Pancreas (tissue), 10 donors: Measurements from ENCODE around the gene PRR20G. TPM values are rescaled to one million over a fixed set of nuclear protein-coding genes. Genes with fewer than 3 reads are reported as not detected.
A peak's percentile ranks its signal among the peaks of the same experiment; 100 is the strongest.

Source experiments
- ATAC-seq, 4 donors: fragments of 200-7000 bp; cut with Tn5 transposase; one replicate each; pipeline versions ENCODE4 v1.8.0 to v1.9.1; 2020; ENCODE audit warnings: mild to moderate bottlenecking in 4 of 4, moderate library complexity in 4 of 4
- DNase-seq, 6 donors: peaks; one replicate each; pipeline ENCODE4 v3.0.0-alpha.2; 2020
- FAIRE-seq: peaks from 2 replicates; lab custom pipeline; 2012; peaks lifted over from hg19 to GRCh38; lab: Jason Lieb, UNC
- H3K27ac ChIP-seq, 4 donors: fragments of 200-600 bp; sonication (generic); 1 replicate in 3 of 4; 2 replicates in 1 of 4; pipeline versions ENCODE4 v1.5.0 to v1.8.0; 2020
- H3K27me3 ChIP-seq, 4 donors: fragments of 200-600 bp; one replicate each; pipeline ENCODE4 v1.8.0; 2021
- H3K36me3 ChIP-seq, 3 donors: fragments of 200-600 bp; sonication (generic) in 1 of 3; one replicate each; pipeline versions ENCODE4 v1.5.0 to v1.8.0; 2020 to 2021
- H3K4me1 ChIP-seq, 3 donors: fragments of 200-600 bp; one replicate each; pipeline ENCODE4 v1.8.0; 2021
- H3K4me3 ChIP-seq, 4 donors: fragments of 200-600 bp; sonication (generic) in 2 of 4; one replicate each; pipeline versions ENCODE4 v1.5.0 to v1.8.0; 2020 to 2021
- H3K9me3 ChIP-seq, 4 donors: fragments of 200-600 bp; one replicate each; pipeline ENCODE4 v1.8.0; 2021
- WGBS, 2 donors: extraction: QIAGEN DNeasy Blood & Tissue Kit; methylation state at CpG; one replicate each; pipeline ENCODE4 v1.1.7; 2013; 5-methylcytosine and 5-hydroxymethylcytosine counted together
- intact Hi-C, 3 donors: fragments of 100-400 bp; cut with DNase I; formaldehyde crosslinking; loops; one replicate each; pipeline versions ENCODE4 v1.11.1 to v1.14.2; 2022
- polyA plus RNA-seq, 2 donors: library from polyadenylated mRNA; stranded (reverse); fragments of 200-250 nt; gene quantifications; one replicate each; pipeline ENCODE4 v1.2.3, GENCODE V29; 2013
- total RNA-seq, 6 donors: library from RNA; stranded (reverse); fragmentation: NEBNext Ultra II Directional in 4 of 6; extraction: Animal tissue kit (Norgen Biotek cat#: 25700) in 4 of 6; gene quantifications; one replicate each; pipeline versions ENCODE4 v1.2.1 to v1.2.4, GENCODE V29; 2021 to 2023
- TF ChIP-seq, protein P1 (sequence below), 4 donors: fragments of 200-600 bp; sonication (generic) in 3 of 4; IDR thresholded peaks; one replicate each; pipeline versions ENCODE4 v1.5.0 to v1.8.0; 2021; ENCODE audit warnings: antibody characterized with exemption in 4 of 4
- donor health status: healthy with polysubstance abuse.
- donor health status: DM: no; HTN: no; CAD: no; lungs with moderate emphysema.
- donor health status: DM: no; HTN: no; CAD: no.
- donor health status: control.
- donor health status: control.
- donor health status: Bipolar disorder and iron deficiency.
- donor health status: DM: yes; HTN: yes; CAD: no.
- donor health status: DM: no; HTN: no; CAD: no.
- donor health status: DM: no; HTN: no; CAD: no.
- donor health status: DM: yes; HTN: yes; CAD: no.

PRR20G gene
- total and polyA plus RNA-seq, 8 donors = not detected

DNA sequence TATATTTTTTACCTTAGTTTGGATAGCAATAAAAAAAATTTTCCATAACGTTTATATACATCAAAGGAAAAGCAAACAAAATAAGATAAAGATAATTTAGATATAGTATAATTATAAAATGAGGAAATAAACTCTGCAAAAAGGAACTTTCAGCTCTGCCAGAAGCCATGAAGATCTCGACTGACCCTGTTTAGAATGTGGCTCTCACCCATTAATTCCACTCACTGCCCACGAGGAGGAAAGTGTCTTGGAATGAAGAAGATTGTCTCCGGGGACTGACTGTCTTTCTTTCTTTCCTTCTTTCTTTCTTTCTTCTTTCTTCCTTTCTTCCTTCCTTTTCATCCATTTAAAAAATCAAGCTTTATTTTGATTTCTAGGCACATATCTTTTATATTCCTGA, 20.1 kb upstream of the PRR20G start:
- intact Hi-C loops = no loop called here
- TF ChIP-seq, protein P1, sequence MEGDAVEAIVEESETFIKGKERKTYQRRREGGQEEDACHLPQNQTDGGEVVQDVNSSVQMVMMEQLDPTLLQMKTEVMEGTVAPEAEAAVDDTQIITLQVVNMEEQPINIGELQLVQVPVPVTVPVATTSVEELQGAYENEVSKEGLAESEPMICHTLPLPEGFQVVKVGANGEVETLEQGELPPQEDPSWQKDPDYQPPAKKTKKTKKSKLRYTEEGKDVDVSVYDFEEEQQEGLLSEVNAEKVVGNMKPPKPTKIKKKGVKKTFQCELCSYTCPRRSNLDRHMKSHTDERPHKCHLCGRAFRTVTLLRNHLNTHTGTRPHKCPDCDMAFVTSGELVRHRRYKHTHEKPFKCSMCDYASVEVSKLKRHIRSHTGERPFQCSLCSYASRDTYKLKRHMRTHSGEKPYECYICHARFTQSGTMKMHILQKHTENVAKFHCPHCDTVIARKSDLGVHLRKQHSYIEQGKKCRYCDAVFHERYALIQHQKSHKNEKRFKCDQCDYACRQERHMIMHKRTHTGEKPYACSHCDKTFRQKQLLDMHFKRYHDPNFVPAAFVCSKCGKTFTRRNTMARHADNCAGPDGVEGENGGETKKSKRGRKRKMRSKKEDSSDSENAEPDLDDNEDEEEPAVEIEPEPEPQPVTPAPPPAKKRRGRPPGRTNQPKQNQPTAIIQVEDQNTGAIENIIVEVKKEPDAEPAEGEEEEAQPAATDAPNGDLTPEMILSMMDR (IDR thresholded peaks at IDR 0.05) = no peak
- FAIRE-seq = no peak
- H3K4me3 ChIP-seq = no peak overlapping the region
- peaks cover 0 to 3% (median 0%) of the 10 kb centered on the region in 3 donors for H3K4me1 ChIP-seq
- no peak overlapping the region for H3K27ac ChIP-seq
- ATAC-seq = no peak
- WGBS, 2 donors = 56 to 62% methylated on average over 4 of the region's 4 CpGs
- peaks cover 0 to 3% (median 0%) of the 10 kb centered on the region in 4 donors for H3K27me3 ChIP-seq
- DNase-seq = no peak
- no peaks in the 10 kb centered on the region for H3K9me3 ChIP-seq
- no peaks in the 10 kb centered on the region for H3K36me3 ChIP-seq

DNA sequence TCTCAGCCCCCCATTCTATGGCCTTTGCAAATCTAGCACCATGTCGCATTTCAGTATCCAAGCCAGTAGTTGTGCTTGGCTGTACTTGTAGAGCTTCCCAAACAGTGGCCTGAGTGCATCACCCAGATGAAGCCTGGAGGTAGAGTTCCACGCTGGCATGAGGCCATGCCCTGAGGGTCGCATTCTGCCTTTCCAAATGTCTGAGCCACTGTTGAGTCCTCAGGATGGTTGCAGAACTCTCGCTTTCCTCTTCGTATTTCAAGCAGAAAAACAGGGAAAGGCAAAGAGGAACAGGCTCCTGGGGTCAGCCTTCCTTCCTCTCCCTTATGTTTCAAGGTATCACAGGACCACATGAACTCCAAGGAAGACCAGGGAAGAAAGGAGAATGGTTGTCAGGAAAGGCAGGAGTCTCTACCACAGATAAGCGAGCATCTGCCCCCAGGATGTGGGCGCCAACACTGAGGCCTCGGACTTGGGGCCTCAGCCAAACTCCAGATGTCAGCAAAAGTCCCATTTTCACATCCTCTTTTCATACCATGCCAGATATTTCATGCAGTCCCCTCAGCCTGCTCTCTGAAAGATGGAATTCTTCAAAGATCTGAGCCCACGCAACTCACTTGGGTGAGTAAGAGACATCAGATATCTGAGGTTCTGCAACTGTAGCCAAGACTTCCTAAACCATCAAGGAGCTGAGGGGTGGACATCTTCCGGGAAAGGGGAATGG, 19.4 kb upstream of the PRR20G start:
- intact Hi-C loops = no loop called here
- ATAC-seq = peak in 1 of 4 donors; percentile 13
- H3K9me3 ChIP-seq = no peaks in the 10 kb centered on the region
- FAIRE-seq = no peak
- TF ChIP-seq, protein P1 (IDR thresholded peaks at IDR 0.05) = no peak
- H3K36me3 ChIP-seq = no peaks in the 10 kb centered on the region
- no peak overlapping the region for H3K27ac ChIP-seq
- 67 to 78% methylated on average over 10 of the region's 10 CpGs for WGBS, 2 donors
- peaks cover 0 to 3% (median 0%) of the 10 kb centered on the region in 3 donors for H3K4me1 ChIP-seq
- DNase-seq = no peak
- H3K4me3 ChIP-seq = no peak overlapping the region
- H3K27me3 ChIP-seq = no peaks in the 10 kb centered on the region

DNA sequence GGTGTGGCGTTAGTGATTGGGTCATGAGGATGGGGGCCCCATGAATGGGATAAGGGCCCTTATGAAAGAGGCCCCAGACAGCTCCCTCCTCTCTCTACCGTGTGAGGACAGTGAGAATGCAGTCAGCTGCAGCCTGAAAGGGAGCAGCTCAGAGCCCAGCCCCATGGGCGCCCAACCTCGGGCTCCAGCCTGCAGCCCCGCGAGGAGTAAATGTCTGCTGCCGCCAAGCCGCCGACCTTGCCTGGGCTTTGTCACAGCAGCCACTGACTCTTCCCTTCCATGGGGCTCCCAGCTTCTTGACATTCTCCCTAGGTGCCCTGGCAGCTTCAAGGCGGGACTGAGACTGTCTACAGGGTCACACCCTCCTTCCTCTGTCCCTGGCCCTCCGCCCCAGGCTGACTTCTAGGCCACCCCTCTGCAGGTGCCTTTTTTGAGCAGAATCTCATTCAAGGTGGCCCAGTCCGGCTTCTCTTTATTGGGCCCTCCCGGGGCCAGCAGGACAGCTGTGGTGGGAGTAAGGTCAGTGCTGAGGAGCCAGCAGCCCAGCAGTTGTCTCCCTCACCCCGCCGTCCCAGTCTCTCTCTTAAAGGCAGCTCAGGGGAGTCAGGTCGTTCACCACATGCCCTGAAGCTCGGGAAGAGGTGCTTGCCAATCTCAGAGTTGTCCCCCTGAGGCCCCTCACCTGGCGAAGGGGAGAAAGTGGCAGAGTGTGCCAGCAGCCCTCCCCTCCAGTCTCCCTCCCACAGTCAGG, 18.7 kb upstream of the PRR20G start:
- no peak for ATAC-seq
- Histone ChIP-seq H3K27me3 (no peaks in the 10 kb centered on the region), H3K36me3 (no peaks in the 10 kb centered on the region), H3K9me3 (no peaks in the 10 kb centered on the region), H3K27ac (no peak overlapping the region), H3K4me1 (peaks cover 0 to 3% (median 0%) of the 10 kb centered on the region in 3 donors), H3K4me3 (no peak overlapping the region)
- DNase-seq = no peak
- FAIRE-seq = no peak
- intact Hi-C loops = no loop called here
- TF ChIP-seq, protein P1 (IDR thresholded peaks at IDR 0.05) = no peak
- WGBS, 2 donors = 67 to 76% methylated on average over 18 of the region's 18 CpGs

DNA sequence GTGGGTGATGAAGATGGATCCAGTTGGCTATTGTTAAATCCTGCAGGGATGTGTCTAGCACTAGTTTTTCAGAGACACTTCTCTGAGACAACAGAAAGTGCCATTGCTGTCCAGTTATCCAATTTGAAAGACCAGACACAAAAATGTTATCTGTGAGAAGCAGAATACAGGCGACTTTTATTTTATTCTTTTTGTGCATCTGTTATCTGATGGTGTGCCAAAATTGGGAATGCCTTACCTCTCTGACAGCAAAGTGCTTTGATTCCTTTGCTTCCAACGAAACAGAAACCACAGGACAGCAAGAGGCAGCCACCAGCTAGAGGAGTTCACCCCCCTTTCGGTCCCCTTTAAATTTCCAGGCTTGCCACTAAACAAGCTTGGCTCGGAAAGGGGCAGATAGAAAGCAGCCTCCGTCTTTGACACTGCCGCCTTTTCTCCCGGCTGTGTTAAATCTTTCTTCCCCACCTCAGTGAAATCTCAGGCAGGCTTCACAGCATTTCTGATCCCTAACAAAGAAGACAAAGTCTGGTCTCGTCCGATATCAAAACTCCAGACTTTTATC, 17.7 kb upstream of the PRR20G start:
- H3K36me3 ChIP-seq = no peaks in the 10 kb centered on the region
- ATAC-seq (no peak), FAIRE-seq (no peak), DNase-seq (no peak)
- no peaks in the 10 kb centered on the region for H3K9me3 ChIP-seq
- 65 to 69% methylated on average over 9 of the region's 9 CpGs for whole genome bisulfite sequencing, 2 donors
- H3K4me1 ChIP-seq = peaks cover 0 to 3% (median 0%) of the 10 kb centered on the region in 3 donors
- no peaks in the 10 kb centered on the region for H3K27me3 ChIP-seq
- no peak overlapping the region for H3K4me3 ChIP-seq
- H3K27ac ChIP-seq = no peak overlapping the region
- TF ChIP-seq, protein P1 (IDR thresholded peaks at IDR 0.05) = no peak
- intact Hi-C loops = no loop called here
